HepG2 (cell line): Measurements from ENCODE around the gene ABHD18. TPM values are rescaled to one million over a fixed set of nuclear protein-coding genes. Genes with fewer than 3 reads are reported as not detected.
A peak's percentile ranks its signal among the peaks of the same experiment; 100 is the strongest.

Source experiments
- ATM ChIP-seq: fragments of 450-650 bp; IDR thresholded peaks from 2 replicates; pipeline ENCODE4 v1.7.1; 2017; ENCODE audit warnings: mild to moderate bottlenecking, borderline replicate concordance
- CEBPG ChIP-seq: IDR thresholded peaks from 2 replicates; pipeline ENCODE4 v1.6.1; 2016
- CHCHD3 ChIP-seq: sonication (generic); formaldehyde crosslinking; IDR thresholded peaks from 2 replicates; pipeline ENCODE4 v1.8.0; 2022; ENCODE audit warnings: mild to moderate bottlenecking, missing genetic modification reagents, moderate library complexity
- ESRRA ChIP-seq: sonication (generic); formaldehyde crosslinking; IDR thresholded peaks from 2 replicates; pipeline ENCODE4 v1.5.1; 2020; ENCODE audit warnings: mild to moderate bottlenecking, low read depth, missing genetic modification reagents
- ETS1 ChIP-seq: sonication (generic); formaldehyde crosslinking; IDR thresholded peaks from 2 replicates; pipeline ENCODE4 v1.4.0; 2020; ENCODE audit warnings: missing genetic modification reagents
- GATAD2A ChIP-seq: IDR thresholded peaks from 2 replicates; pipeline ENCODE4 v1.6.1; 2016
- KAT2B ChIP-seq: fragments of 150-350 bp; IDR thresholded peaks from 2 replicates; pipeline ENCODE4 v1.6.1; 2014; ENCODE audit warnings: low read depth, low read length, borderline replicate concordance
- KDM2A ChIP-seq: sonication (generic); formaldehyde crosslinking; IDR thresholded peaks from 2 replicates; pipeline ENCODE4 v1.4.0; 2020; ENCODE audit warnings: low read depth, missing genetic modification reagents, borderline replicate concordance
- KMT2A ChIP-seq: sonication (generic); formaldehyde crosslinking; IDR thresholded peaks from 2 replicates; pipeline ENCODE4 v1.4.0; 2020; ENCODE audit warnings: missing genetic modification reagents
- MAF1 ChIP-seq: sonication (generic); formaldehyde crosslinking; IDR thresholded peaks from 2 replicates; pipeline ENCODE4 v1.5.0; 2020; ENCODE audit warnings: missing genetic modification reagents, borderline replicate concordance
- MIER2 ChIP-seq: IDR thresholded peaks from 2 replicates; pipeline ENCODE4 v1.6.1; 2016; ENCODE audit warnings: missing biosample characterization, missing genetic modification reagents
- MIER3 ChIP-seq: IDR thresholded peaks from 2 replicates; pipeline ENCODE4 v1.6.1; 2016; ENCODE audit warnings: missing compliant biosample characterization, borderline replicate concordance
- NCOR1 ChIP-seq: fragments of 200-600 bp; sonication (generic); IDR thresholded peaks from 2 replicates; pipeline ENCODE4 v1.7.0; 2017; ENCODE audit warnings: antibody characterized with exemption, low read length, borderline replicate concordance
- THAP9 ChIP-seq: sonication (generic); formaldehyde crosslinking; IDR thresholded peaks from 2 replicates; pipeline ENCODE4; 2020; ENCODE audit warnings: missing genetic modification reagents, mild to moderate bottlenecking, borderline replicate concordance
- TOE1 ChIP-seq: sonication (generic); formaldehyde crosslinking; IDR thresholded peaks from 2 replicates; pipeline ENCODE4 v1.4.0; 2020; ENCODE audit warnings: mild to moderate bottlenecking, missing genetic modification reagents
- ZFP82 ChIP-seq: sonication (generic); formaldehyde crosslinking; IDR thresholded peaks from 2 replicates; pipeline ENCODE4 v1.5.1; 2020; ENCODE audit warnings: mild to moderate bottlenecking, missing genetic modification reagents, borderline replicate concordance
- ZNF20 ChIP-seq: sonication (generic); formaldehyde crosslinking; IDR thresholded peaks from 2 replicates; pipeline ENCODE4 v1.4.0; 2020; ENCODE audit warnings: mild to moderate bottlenecking, moderate library complexity, missing genetic modification reagents
- ZNF280D ChIP-seq: sonication (generic); formaldehyde crosslinking; IDR thresholded peaks from 2 replicates; pipeline ENCODE4 v1.5.1; 2020; ENCODE audit warnings: mild to moderate bottlenecking, missing genetic modification reagents
- ZNF292 ChIP-seq: sonication (generic); formaldehyde crosslinking; IDR thresholded peaks from 2 replicates; pipeline ENCODE4 v1.8.1; 2022; ENCODE audit warnings: mild to moderate bottlenecking, low read depth, missing genetic modification reagents, borderline replicate concordance
- ZNF296 ChIP-seq: sonication (generic); formaldehyde crosslinking; conservative IDR thresholded peaks from 2 replicates; pipeline ENCODE4 v1.5.0; 2020; ENCODE audit warnings: mild to moderate bottlenecking, missing genetic modification reagents
- ZNF441 ChIP-seq: sonication (generic); formaldehyde crosslinking; IDR thresholded peaks from 2 replicates; pipeline ENCODE4 v1.7.0; 2021; ENCODE audit warnings: missing genetic modification reagents, borderline replicate concordance
- polyA plus RNA-seq, 8 experiments: library from polyadenylated mRNA; depleted of rRNA in 3 of 8; stranded (reverse) in 7 of 8; unstranded in 1 of 8; fragments of >200 nt; fragmentation: Illumina TruSeq in 4 of 8; extraction: Trizol in 4 of 8; gene quantifications; 2 replicates each; pipeline versions ENCODE4 v1.2.1 to v1.2.3, GENCODE V29; 2011 to 2016; ENCODE audit warnings: low read depth in 4 of 8, missing spikeins in 1 of 8, mixed read lengths in 1 of 8; ENCODE audit not compliant: insufficient read depth in 1 of 8
- total RNA-seq, 5 experiments: library from RNA; depleted of rRNA; stranded (reverse); fragments of >200 nt; fragmentation: Illumina TruSeq; extraction: Trizol; gene quantifications; 2 replicates each; pipeline ENCODE4 v1.2.3, GENCODE V29; 2016; ENCODE audit warnings: low read depth in 1 of 5
- TF ChIP-seq, protein P1 (sequence below): fragments of 450-650 bp; IDR thresholded peaks from 2 replicates; pipeline ENCODE4 v1.6.1; 2016

The ABHD18 gene
- total and polyA plus RNA-seq, 2 of the 13 experiments (the other 11 are each of a cell fraction or from before 2014, with no cell fraction given), result 5.5 to 16.3 TPM

DNA sequence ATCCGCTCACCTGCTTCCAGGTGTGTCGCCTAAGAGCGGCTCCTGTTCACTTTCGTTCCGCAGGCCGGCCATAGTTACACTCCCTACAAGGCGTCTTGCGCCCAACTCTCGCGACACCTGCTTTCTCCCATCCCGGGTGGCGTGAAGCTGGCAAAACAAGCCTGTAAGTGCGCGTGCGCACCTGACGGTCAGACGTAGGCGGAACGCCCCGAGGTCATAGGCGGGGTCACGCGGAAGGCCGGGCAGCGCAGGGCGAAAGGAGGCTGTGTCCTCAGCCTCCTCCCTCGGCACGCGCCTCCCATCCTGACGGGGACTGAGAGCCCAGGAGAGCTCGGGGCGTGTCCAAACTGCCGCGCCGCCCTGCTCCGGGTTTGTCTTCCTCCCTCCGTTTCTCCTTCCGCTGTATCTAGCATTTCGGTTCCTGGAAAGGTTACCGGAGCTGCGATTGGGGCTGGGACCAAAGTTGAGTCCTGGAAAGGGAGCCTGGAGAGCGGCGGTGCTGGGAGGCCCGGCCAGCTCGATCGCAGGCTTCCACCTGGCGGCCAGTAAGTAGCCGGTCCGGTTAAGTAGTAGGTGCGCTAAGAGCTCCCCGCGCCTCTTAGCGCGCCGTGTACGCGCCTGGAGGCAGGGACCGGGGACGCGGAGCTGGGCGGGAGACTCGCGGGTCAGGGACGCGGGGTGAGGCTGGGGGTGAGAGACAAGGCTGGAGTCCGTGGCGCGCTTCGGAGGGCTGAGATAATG is at the start of gene ABHD18, which contains the start of gene MFSD8 (continued):
- TF ChIP-seq, protein P1, sequence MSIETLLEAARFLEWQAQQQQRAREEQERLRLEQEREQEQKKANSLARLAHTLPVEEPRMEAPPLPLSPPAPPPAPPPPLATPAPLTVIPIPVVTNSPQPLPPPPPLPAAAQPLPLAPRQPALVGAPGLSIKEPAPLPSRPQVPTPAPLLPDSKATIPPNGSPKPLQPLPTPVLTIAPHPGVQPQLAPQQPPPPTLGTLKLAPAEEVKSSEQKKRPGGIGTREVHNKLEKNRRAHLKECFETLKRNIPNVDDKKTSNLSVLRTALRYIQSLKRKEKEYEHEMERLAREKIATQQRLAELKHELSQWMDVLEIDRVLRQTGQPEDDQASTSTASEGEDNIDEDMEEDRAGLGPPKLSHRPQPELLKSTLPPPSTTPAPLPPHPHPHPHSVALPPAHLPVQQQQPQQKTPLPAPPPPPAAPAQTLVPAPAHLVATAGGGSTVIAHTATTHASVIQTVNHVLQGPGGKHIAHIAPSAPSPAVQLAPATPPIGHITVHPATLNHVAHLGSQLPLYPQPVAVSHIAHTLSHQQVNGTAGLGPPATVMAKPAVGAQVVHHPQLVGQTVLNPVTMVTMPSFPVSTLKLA, result peak; percentile 78
- TF ChIP-seq MIER2, result no peak
- no peak for TF ChIP-seq ZNF20 (CRISPR knock-in tag)
- TF ChIP-seq ZFP82 (CRISPR knock-in tag), result peak; percentile 78; the same call in 1 of the 2 replicates
- peak; percentile 95 for TF ChIP-seq CHCHD3 (CRISPR knock-in tag)
- TF ChIP-seq ZNF292, result peak; percentile 84
- TF ChIP-seq THAP9 (CRISPR knock-in tag), result peak; percentile 88; the same call in 1 of the 2 replicates
- peak; percentile 82 for TF ChIP-seq ESRRA
- no peak for TF ChIP-seq ATM
- peak; percentile 36 for TF ChIP-seq KMT2A
- TF ChIP-seq CEBPG (CRISPR knock-in tag), result no peak
- TF ChIP-seq KDM2A (CRISPR knock-in tag), result peak; percentile 67
- TF ChIP-seq ETS1 (CRISPR knock-in tag), result no peak
- TF ChIP-seq ZNF441, result peak; percentile 39; the same call in 1 of the 2 replicates
- TF ChIP-seq GATAD2A (CRISPR knock-in tag), result peak; percentile 44; the same call in 1 of the 2 replicates
- TF ChIP-seq KAT2B, result no peak
- TF ChIP-seq MIER3, result no peak; the same call in none of the 2 replicates
- no peak for TF ChIP-seq MAF1 (CRISPR knock-in tag)
- no peak for TF ChIP-seq ZNF296 (CRISPR knock-in tag)
- no peak; the same call in 1 of the 2 replicates for TF ChIP-seq NCOR1
- no peak for TF ChIP-seq TOE1 (CRISPR knock-in tag)
- TF ChIP-seq ZNF280D, result peak; percentile 34; the same call in 1 of the 2 replicates
